SU-DHL-6 (cell line): ENCODE data around the gene AQR.
"Not testable (repeated sequence)": the region's sequence is repeated elsewhere in the genome, so short reads cannot be mapped to it uniquely, and the experiment has no call there.

Source experiments
- H2AFZ ChIP-seq: fragments of 200-600 bp; sonication (generic); 2 replicates; pipeline ENCODE4 v1.6.1; 2014; ENCODE audit warnings: low read depth, mild to moderate bottlenecking, moderate library complexity, mixed read lengths, antibody characterized with exemption, low read length; ENCODE audit not compliant: severe bottlenecking
- H3F3A ChIP-seq: fragments of 200-600 bp; shearing (Covaris generic); 2 replicates; pipeline ENCODE4 v1.6.0; 2016; ENCODE audit warnings: antibody characterized with exemption, mild to moderate bottlenecking; ENCODE audit not compliant: insufficient read depth
- H3K27ac ChIP-seq: fragments of 200-600 bp; sonication (generic); 2 replicates; pipeline ENCODE4 v1.5.1; 2016; ENCODE audit warnings: low read depth, mild to moderate bottlenecking, low read length, moderate library complexity, mixed read lengths
- H3K27me3 ChIP-seq: fragments of 200-600 bp; sonication (generic), shearing (Covaris generic); 2 replicates; pipeline ENCODE4 v1.6.0; 2014; ENCODE audit warnings: mild to moderate bottlenecking, low read length
- H3K36me3 ChIP-seq: fragments of 200-600 bp; sonication (generic); 2 replicates; pipeline ENCODE4 v1.6.1; 2014; ENCODE audit warnings: mild to moderate bottlenecking, low read length, mixed read lengths
- H3K4me2 ChIP-seq: fragments of 300-600, 200-600 bp; shearing (Covaris generic), sonication (generic); 2 replicates; pipeline ENCODE4 v1.6.0; 2014; ENCODE audit warnings: low read length, low read depth, mild to moderate bottlenecking; ENCODE audit not compliant: poor library complexity, severe bottlenecking
- H3K4me3 ChIP-seq: fragments of 200-600 bp; sonication (generic); 2 replicates; pipeline ENCODE4 v1.5.1; 2014; ENCODE audit warnings: antibody characterized with exemption, low read length, mild to moderate bottlenecking, mixed read lengths; ENCODE audit not compliant: insufficient read depth, poor library complexity, severe bottlenecking
- H3K79me2 ChIP-seq: fragments of 200-600 bp; sonication (generic); 2 replicates; pipeline ENCODE4 v1.6.1; 2014; ENCODE audit warnings: mild to moderate bottlenecking, low read length, moderate library complexity; ENCODE audit not compliant: insufficient read depth
- H3K9ac ChIP-seq: fragments of 200-600 bp; sonication (generic); 2 replicates; pipeline ENCODE4 v1.7.0; 2014; ENCODE audit warnings: mild to moderate bottlenecking, low read length
- H3K9me2 ChIP-seq: fragments of 200-600 bp; sonication (generic); replicated peaks from 2 replicates; pipeline ENCODE4 v1.6.1; 2014; ENCODE audit warnings: low read length; ENCODE audit not compliant: insufficient read depth
- H3K9me3 ChIP-seq: fragments of 200-600 bp; sonication (generic); 2 replicates; pipeline ENCODE4 v1.6.1; 2014; ENCODE audit warnings: low read length, mixed read lengths; ENCODE audit not compliant: insufficient read depth
- H4K20me1 ChIP-seq: fragments of 200-600 bp; sonication (generic); 2 replicates; pipeline ENCODE4 v1.6.1; 2014; ENCODE audit warnings: low read depth, mild to moderate bottlenecking, antibody characterized with exemption, low read length, moderate library complexity, mixed read lengths
- CTCF ChIP-seq: fragments of 200-600 bp; sonication (generic); IDR thresholded peaks from one replicate; pipeline ENCODE4 v1.5.1; 2017; ENCODE audit warnings: antibody characterized with exemption, mild to moderate bottlenecking, low read length, moderate library complexity; ENCODE audit not compliant: insufficient read depth, poor library complexity, severe bottlenecking
- EZH2phosphoT487 ChIP-seq: fragments of 200-600 bp; sonication (generic), shearing (Covaris generic); conservative IDR thresholded peaks from 2 replicates; pipeline ENCODE4 v1.6.1; 2018; ENCODE audit warnings: mild to moderate bottlenecking, antibody characterized with exemption, low read length, moderate library complexity, mixed read lengths

Gene AQR

GRCh38 chr15:34810443-34811129, 159.0 kb downstream of the AQR start:
- Histone ChIP-seq H3K27me3 (no peaks in the 10 kb centered on the region; the same call in 1 of the 2 replicates), H2AFZ (no peak overlapping the region), H3K36me3 (no peaks in the 10 kb centered on the region), H4K20me1 (no peaks in the 10 kb centered on the region), H3K9me2 (no peaks in the 10 kb centered on the region), H3K27ac (no peak overlapping the region), H3K4me2 (no peak overlapping the region), H3K79me2 (no peaks in the 10 kb centered on the region), H3F3A (no peaks in the 10 kb centered on the region), H3K9me3 (no peaks in the 10 kb centered on the region), H3K4me3 (no peak overlapping the region), H3K9ac (no peak overlapping the region)
- TF ChIP-seq EZH2phosphoT487: no peak
- no peak for TF ChIP-seq CTCF

- Histone ChIP-seq H3K27me3 (no peaks in the 10 kb centered on the region; the same call in 1 of the 2 replicates), H3K9me3 (no peaks in the 10 kb centered on the region), H2AFZ (no peak overlapping the region), H4K20me1 (no peaks in the 10 kb centered on the region), H3K79me2 (no peaks in the 10 kb centered on the region), H3K4me2 (no peak overlapping the region), H3F3A (no peaks in the 10 kb centered on the region), H3K4me3 (no peak overlapping the region), H3K9ac (no peak overlapping the region), H3K27ac (no peak overlapping the region), H3K9me2 (no peaks in the 10 kb centered on the region), H3K36me3 (no peaks in the 10 kb centered on the region)
- TF ChIP-seq EZH2phosphoT487: no peak
- TF ChIP-seq CTCF: no peak
These were observed 160.4 kb downstream of the AQR start for GRCh38 chr15:34809186-34809585.

GRCh38 chr15:34808016-34808415, 161.5 kb downstream of the AQR start:
- Histone ChIP-seq H3K9me2 (no peaks in the 10 kb centered on the region), H3K9ac (no peak overlapping the region), H3K79me2 (no peaks in the 10 kb centered on the region), H2AFZ (no peak overlapping the region), H4K20me1 (no peaks in the 10 kb centered on the region), H3K4me3 (no peak overlapping the region), H3K27me3 (no peaks in the 10 kb centered on the region; the same call in 1 of the 2 replicates), H3K9me3 (no peaks in the 10 kb centered on the region), H3F3A (no peaks in the 10 kb centered on the region), H3K4me2 (no peak overlapping the region), H3K27ac (no peak overlapping the region), H3K36me3 (no peaks in the 10 kb centered on the region)
- no peak for TF ChIP-seq EZH2phosphoT487
- no peak for TF ChIP-seq CTCF

GRCh38 chr15:34807241-34807640, 162.3 kb downstream of the AQR start:
- not testable (repeated sequence) for H3K36me3 ChIP-seq, H3K4me2 ChIP-seq, H3K9me3 ChIP-seq, H3K27me3 ChIP-seq, H3K27ac ChIP-seq, H3K4me3 ChIP-seq, H2AFZ ChIP-seq, H3K9ac ChIP-seq, H3F3A ChIP-seq, H3K9me2 ChIP-seq, H4K20me1 ChIP-seq, H3K79me2 ChIP-seq
